Loucy (cell line): Measurements from ENCODE around the gene FAM167B.

Source experiments
- H2AFZ ChIP-seq: fragments of 200-600 bp; sonication (generic); 2 replicates; pipeline ENCODE4 v1.6.0; 2016; ENCODE audit warnings: antibody characterized with exemption, mild to moderate bottlenecking, low read length, moderate library complexity
- H3F3A ChIP-seq: fragments of 200-600 bp; 2 replicates; pipeline ENCODE4 v1.6.0; 2016; ENCODE audit warnings: antibody characterized with exemption, low read depth, mild to moderate bottlenecking
- H3K27me3 ChIP-seq: fragments of 200-600 bp; sonication (generic); 2 replicates; pipeline ENCODE4 v1.6.1; 2014; ENCODE audit warnings: low read length, mild to moderate bottlenecking; ENCODE audit not compliant: insufficient read depth, poor library complexity, severe bottlenecking
- H3K36me3 ChIP-seq: fragments of 200-600 bp; sonication (generic); 2 replicates; pipeline ENCODE4 v1.6.1; 2016; ENCODE audit warnings: low read length; ENCODE audit not compliant: insufficient read depth
- H3K4me1 ChIP-seq: fragments of 200-600 bp; sonication (generic); 2 replicates; pipeline ENCODE4 v1.5.1; 2014; ENCODE audit warnings: low read length, mild to moderate bottlenecking; ENCODE audit not compliant: insufficient read depth, poor library complexity, severe bottlenecking
- H3K4me2 ChIP-seq: fragments of 200-600 bp; sonication (generic); 2 replicates; pipeline ENCODE4 v1.6.0; 2014; ENCODE audit warnings: antibody characterized with exemption, low read length, low read depth, mild to moderate bottlenecking; ENCODE audit not compliant: poor library complexity, severe bottlenecking
- H3K4me3 ChIP-seq: fragments of 200-600 bp; sonication (generic); 2 replicates; pipeline ENCODE4 v1.5.1; 2014; ENCODE audit warnings: low read length, mild to moderate bottlenecking, mixed read lengths; ENCODE audit not compliant: poor library complexity, severe bottlenecking
- H3K79me2 ChIP-seq: fragments of 200-600 bp; sonication (generic); 2 replicates; pipeline ENCODE4 v1.6.1; 2014; ENCODE audit warnings: low read length; ENCODE audit not compliant: insufficient read depth
- H3K9ac ChIP-seq: fragments of 200-600 bp; sonication (generic); 2 replicates; pipeline ENCODE4 v1.6.0; 2014; ENCODE audit warnings: mild to moderate bottlenecking, low read depth, low read length, moderate library complexity; ENCODE audit not compliant: poor library complexity, severe bottlenecking
- H3K9me2 ChIP-seq: fragments of 200-600 bp; sonication (generic); replicated peaks from 2 replicates; pipeline ENCODE4 v1.6.1; 2016; ENCODE audit warnings: low read depth, low read length, mixed read lengths
- H3K9me3 ChIP-seq: fragments of 200-600 bp; sonication (generic); 2 replicates; pipeline ENCODE4 v1.6.1; 2014; ENCODE audit warnings: mild to moderate bottlenecking, antibody characterized with exemption, low read length, low read depth; ENCODE audit not compliant: insufficient read depth
- H4K20me1 ChIP-seq: fragments of 200-600 bp; sonication (generic); 2 replicates; pipeline ENCODE4 v1.6.0; 2014; ENCODE audit warnings: antibody characterized with exemption, low read length, mild to moderate bottlenecking; ENCODE audit not compliant: insufficient read depth, poor library complexity, severe bottlenecking
- CTCF ChIP-seq: fragments of 200-600 bp; sonication (generic); conservative IDR thresholded peaks from 2 replicates; pipeline ENCODE4 v1.5.1; 2014; ENCODE audit warnings: mild to moderate bottlenecking, antibody characterized with exemption, low read length
- EZH2phosphoT487 ChIP-seq: fragments of 200-600 bp; IDR thresholded peaks from 2 replicates; pipeline ENCODE4 v1.6.1; 2018; ENCODE audit warnings: antibody characterized with exemption, mild to moderate bottlenecking, moderate library complexity, borderline replicate concordance

The FAM167B gene

GRCh38 chr1:32216566-32216965, 30.5 kb upstream of the FAM167B start:
- Histone ChIP-seq H3K9me2 (no peaks in the 10 kb centered on the region), H3K4me2 (no peak overlapping the region), H3K27me3 (no peaks in the 10 kb centered on the region), H4K20me1 (no peaks in the 10 kb centered on the region), H3K9me3 (no peaks in the 10 kb centered on the region), H3K4me3 (no peak overlapping the region), H3K79me2 (no peaks in the 10 kb centered on the region), H3K9ac (no peak overlapping the region), H3F3A (no peaks in the 10 kb centered on the region), H3K4me1 (peaks cover 7% of the 10 kb centered on the region), H2AFZ (no peak overlapping the region), H3K36me3 (no peaks in the 10 kb centered on the region)
- TF ChIP-seq CTCF: no peak
- TF ChIP-seq EZH2phosphoT487: no peak

DNA sequence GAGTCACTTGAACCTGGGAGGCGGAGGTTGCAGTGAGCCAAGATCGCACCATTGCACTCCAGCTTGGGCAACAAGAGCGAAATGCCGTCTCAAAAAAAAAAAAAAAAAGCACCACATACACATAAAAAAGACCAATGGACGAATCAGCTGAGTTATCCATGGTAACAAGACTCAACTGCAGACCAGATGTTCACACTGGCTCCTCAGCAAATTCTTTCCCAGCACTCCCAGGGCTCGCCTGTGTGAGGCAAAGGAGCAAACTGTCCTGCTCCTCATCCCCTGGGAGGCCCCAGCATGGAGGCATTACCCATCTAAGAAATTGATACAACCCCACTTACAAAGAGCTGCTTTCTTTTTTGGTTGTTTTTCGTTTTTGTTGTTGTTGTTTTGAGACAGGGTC, 28.0 kb upstream of the FAM167B start:
- H3F3A ChIP-seq: no peaks in the 10 kb centered on the region
- no peak overlapping the region for H3K4me2 ChIP-seq
- peaks cover 24% of the 10 kb centered on the region for H3K4me1 ChIP-seq
- no peak overlapping the region for H3K9ac ChIP-seq
- H3K4me3 ChIP-seq: no peak overlapping the region
- no peaks in the 10 kb centered on the region for H4K20me1 ChIP-seq
- H3K36me3 ChIP-seq: no peaks in the 10 kb centered on the region
- no peaks in the 10 kb centered on the region for H3K9me3 ChIP-seq
- H3K79me2 ChIP-seq: peaks cover 18% of the 10 kb centered on the region
- no peak for TF ChIP-seq EZH2phosphoT487
- TF ChIP-seq CTCF: no peak
- H2AFZ ChIP-seq: no peak overlapping the region
- H3K27me3 ChIP-seq: no peaks in the 10 kb centered on the region
- no peaks in the 10 kb centered on the region for H3K9me2 ChIP-seq

- Histone ChIP-seq H3K9ac (no peak overlapping the region), H3K4me3 (peak overlapping the region; percentile 90), H3K9me2 (no peaks in the 10 kb centered on the region), H3K36me3 (no peaks in the 10 kb centered on the region; the same call in 1 of the 2 replicates), H4K20me1 (no peaks in the 10 kb centered on the region), H2AFZ (no peak overlapping the region), H3K79me2 (peaks cover 22% of the 10 kb centered on the region), H3K4me2 (peak overlapping the region; percentile 91), H3K4me1 (peaks cover 27% of the 10 kb centered on the region), H3F3A (no peaks in the 10 kb centered on the region), H3K9me3 (no peaks in the 10 kb centered on the region), H3K27me3 (no peaks in the 10 kb centered on the region)
- no peak for TF ChIP-seq CTCF
- no peak for TF ChIP-seq EZH2phosphoT487
Observed at GRCh38 chr1:32220746-32221580, 26.1 kb upstream of the FAM167B start.
